Osteoblast (primary cell): ENCODE results near the gene LCN10. TPM values are rescaled to one million over a fixed set of nuclear protein-coding genes. Genes with fewer than 3 reads are reported as not detected.

Experiments used
- DNase-seq: peaks from one replicate; pipeline ENCODE4 v3.0.0; 2011; ENCODE audit warnings: low spot score, mixed read lengths; ENCODE audit not compliant: insufficient read length; ENCODE audit errors: missing footprints
- H2AFZ ChIP-seq: 2 replicates; pipeline ENCODE4 v1.6.0; 2011; ENCODE audit warnings: mild to moderate bottlenecking, low read length
- H3K27ac ChIP-seq: 2 replicates; pipeline ENCODE4 v1.5.1; 2011; ENCODE audit warnings: mild to moderate bottlenecking, low read depth, low read length, moderate library complexity
- H3K27me3 ChIP-seq: 2 replicates; pipeline ENCODE4 v1.6.0; 2012; ENCODE audit warnings: mild to moderate bottlenecking, control low read depth, inconsistent platforms, low read length, moderate library complexity; ENCODE audit not compliant: insufficient read depth
- H3K36me3 ChIP-seq: 2 replicates; pipeline ENCODE4 v1.5.1; 2011; ENCODE audit warnings: mild to moderate bottlenecking, low read length, control low read depth, moderate library complexity; ENCODE audit not compliant: insufficient read depth
- H3K4me1 ChIP-seq: 2 replicates; pipeline ENCODE4 v1.5.1; 2011; ENCODE audit warnings: mild to moderate bottlenecking, low read length, control low read depth, moderate library complexity; ENCODE audit not compliant: insufficient read depth
- H3K4me2 ChIP-seq: 2 replicates; pipeline ENCODE4 v1.6.0; 2011; ENCODE audit warnings: mild to moderate bottlenecking, low read length; ENCODE audit not compliant: insufficient read depth
- H3K4me3 ChIP-seq: fragments of 200-600 bp; sonication (generic); 3 replicates; pipeline ENCODE4 v1.5.1; 2012; ENCODE audit warnings: mild to moderate bottlenecking, low read length, inconsistent platforms; ENCODE audit not compliant: insufficient read depth
- H3K79me2 ChIP-seq: 2 replicates; pipeline ENCODE4 v1.6.0; 2012; ENCODE audit warnings: mild to moderate bottlenecking, low read length, control low read depth, inconsistent platforms; ENCODE audit not compliant: insufficient read depth
- H3K9me3 ChIP-seq: 2 replicates; pipeline ENCODE4 v1.5.1; 2011; ENCODE audit warnings: low read depth, low read length, control low read depth
- H4K20me1 ChIP-seq: 2 replicates; pipeline ENCODE4 v1.6.0; 2012; ENCODE audit warnings: mild to moderate bottlenecking, low read length, control low read depth; ENCODE audit not compliant: insufficient read depth
- total RNA-seq: library from RNA; depleted of rRNA; stranded (reverse); fragments of >200 nt; gene quantifications from 2 replicates; pipeline ENCODE4 v1.2.3, GENCODE V29; 2012
- TF ChIP-seq, protein P1 (sequence below): IDR thresholded peaks from 2 replicates; pipeline ENCODE4 v1.5.1; 2011; ENCODE audit warnings: mild to moderate bottlenecking, low read depth, low read length, moderate library complexity; ENCODE audit errors: extremely low read depth

Gene LCN10
- total RNA-seq, 1 donor, result not detected

DNA sequence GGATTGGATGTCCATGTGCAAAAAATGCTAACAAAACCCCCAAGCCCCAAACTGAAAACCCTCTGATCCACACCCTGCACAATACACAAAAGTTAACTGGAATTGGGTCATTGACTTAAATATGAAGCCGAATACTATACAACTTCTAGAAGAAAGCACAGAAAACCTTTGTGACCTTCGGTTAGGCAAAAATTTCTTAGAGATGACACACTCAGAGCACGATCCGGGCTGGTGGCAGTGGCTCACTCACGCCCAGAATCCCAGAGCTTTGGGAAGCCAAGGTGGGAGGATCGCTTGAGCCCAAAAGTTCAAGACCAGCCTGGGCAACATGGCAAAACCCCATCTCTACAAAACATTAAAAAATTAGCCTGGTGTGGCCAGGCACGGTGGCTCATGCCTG lies 32.2 kb downstream of the LCN10 start:
- H2AFZ ChIP-seq, result no peak overlapping the region
- peaks cover 22% of the 10 kb centered on the region for H3K27me3 ChIP-seq
- no peak overlapping the region for H3K27ac ChIP-seq
- DNase-seq, result peak; percentile 90
- H3K9me3 ChIP-seq, result no peaks in the 10 kb centered on the region
- H3K4me3 ChIP-seq, result no peak overlapping the region
- H3K79me2 ChIP-seq, result no peaks in the 10 kb centered on the region
- TF ChIP-seq, protein P1, sequence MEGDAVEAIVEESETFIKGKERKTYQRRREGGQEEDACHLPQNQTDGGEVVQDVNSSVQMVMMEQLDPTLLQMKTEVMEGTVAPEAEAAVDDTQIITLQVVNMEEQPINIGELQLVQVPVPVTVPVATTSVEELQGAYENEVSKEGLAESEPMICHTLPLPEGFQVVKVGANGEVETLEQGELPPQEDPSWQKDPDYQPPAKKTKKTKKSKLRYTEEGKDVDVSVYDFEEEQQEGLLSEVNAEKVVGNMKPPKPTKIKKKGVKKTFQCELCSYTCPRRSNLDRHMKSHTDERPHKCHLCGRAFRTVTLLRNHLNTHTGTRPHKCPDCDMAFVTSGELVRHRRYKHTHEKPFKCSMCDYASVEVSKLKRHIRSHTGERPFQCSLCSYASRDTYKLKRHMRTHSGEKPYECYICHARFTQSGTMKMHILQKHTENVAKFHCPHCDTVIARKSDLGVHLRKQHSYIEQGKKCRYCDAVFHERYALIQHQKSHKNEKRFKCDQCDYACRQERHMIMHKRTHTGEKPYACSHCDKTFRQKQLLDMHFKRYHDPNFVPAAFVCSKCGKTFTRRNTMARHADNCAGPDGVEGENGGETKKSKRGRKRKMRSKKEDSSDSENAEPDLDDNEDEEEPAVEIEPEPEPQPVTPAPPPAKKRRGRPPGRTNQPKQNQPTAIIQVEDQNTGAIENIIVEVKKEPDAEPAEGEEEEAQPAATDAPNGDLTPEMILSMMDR, result no peak
- H4K20me1 ChIP-seq, result no peaks in the 10 kb centered on the region
- no peaks in the 10 kb centered on the region for H3K4me1 ChIP-seq
- no peak overlapping the region for H3K4me2 ChIP-seq
- no peaks in the 10 kb centered on the region for H3K36me3 ChIP-seq

DNA sequence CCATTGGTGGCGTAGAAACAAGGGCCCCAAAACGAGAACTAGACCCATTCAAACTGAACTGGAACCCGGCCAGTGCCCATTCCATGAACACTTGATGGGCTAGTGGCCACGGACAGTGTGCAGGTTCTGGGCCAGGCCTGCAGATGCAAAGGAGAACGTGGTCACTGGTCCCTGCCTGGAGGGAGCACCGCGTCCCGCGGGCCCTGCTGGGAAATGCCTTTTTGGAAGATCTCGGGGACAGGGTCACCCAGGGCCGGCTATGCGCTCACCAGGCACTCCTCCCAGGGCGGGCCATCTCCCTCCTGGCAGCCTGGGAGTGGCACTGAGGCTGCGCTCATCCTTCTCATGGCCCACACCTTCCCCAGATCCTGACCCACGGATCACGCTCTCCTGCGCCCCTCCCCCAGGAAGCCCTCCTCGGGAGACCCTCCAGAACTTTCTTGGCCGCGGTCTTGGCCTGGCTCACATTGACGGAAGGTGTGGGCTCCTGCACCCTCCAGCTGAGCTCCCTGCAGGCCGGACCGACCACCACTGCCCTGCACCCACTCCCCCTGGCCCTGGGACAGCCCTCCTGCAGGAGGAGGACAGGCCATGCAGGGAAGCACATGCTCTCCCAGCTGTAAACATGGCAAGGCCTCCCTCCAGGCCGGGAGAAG lies 33.2 kb downstream of the LCN10 start:
- Histone ChIP-seq H3K4me2 (no peak overlapping the region), H4K20me1 (no peaks in the 10 kb centered on the region), H2AFZ (no peak overlapping the region), H3K27ac (no peak overlapping the region), H3K36me3 (no peaks in the 10 kb centered on the region), H3K9me3 (no peaks in the 10 kb centered on the region), H3K4me1 (no peaks in the 10 kb centered on the region), H3K4me3 (no peak overlapping the region), H3K27me3 (peaks cover 22% of the 10 kb centered on the region), H3K79me2 (no peaks in the 10 kb centered on the region)
- DNase-seq, result peak; percentile 64
- TF ChIP-seq, protein P1, result no peak

DNA sequence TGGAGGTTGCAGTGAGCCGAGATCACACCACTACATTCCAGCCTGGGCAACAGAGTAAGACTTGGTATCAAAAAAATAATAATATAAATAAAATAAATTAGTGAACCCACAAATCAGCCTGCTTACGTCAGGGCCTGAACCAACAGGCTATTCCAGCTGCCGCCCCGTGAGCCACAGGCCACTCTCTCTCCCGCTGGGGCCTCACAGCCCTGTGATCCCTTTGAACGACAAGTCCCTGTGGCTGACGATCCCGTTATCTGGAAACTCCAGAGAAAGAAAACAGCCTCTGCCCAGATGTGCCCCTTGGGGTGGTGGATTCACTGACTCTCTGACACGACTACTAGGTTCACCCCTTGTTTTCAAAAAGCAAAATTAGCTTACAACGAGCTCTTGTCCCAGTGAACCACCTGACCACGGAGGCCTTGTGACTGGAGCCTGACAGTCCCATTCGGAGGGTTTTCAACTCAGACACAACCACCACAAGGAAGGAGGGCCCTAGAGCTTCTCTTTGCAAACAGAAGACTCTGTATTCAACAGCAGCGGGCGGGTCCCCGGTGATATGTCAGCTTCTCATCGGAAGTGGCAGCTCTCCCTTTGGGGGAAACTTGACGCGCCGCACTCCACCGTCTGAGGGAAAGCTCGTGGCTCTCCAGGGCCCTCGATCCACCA lies 34.8 kb downstream of the LCN10 start:
- peaks cover 16% of the 10 kb centered on the region for H3K27me3 ChIP-seq
- TF ChIP-seq, protein P1, result no peak
- no peaks in the 10 kb centered on the region for H3K36me3 ChIP-seq
- no peaks in the 10 kb centered on the region for H3K9me3 ChIP-seq
- H3K4me3 ChIP-seq, result no peak overlapping the region
- no peak for DNase-seq
- no peak overlapping the region for H2AFZ ChIP-seq
- no peaks in the 10 kb centered on the region for H3K79me2 ChIP-seq
- no peaks in the 10 kb centered on the region for H4K20me1 ChIP-seq
- H3K4me2 ChIP-seq, result no peak overlapping the region
- no peaks in the 10 kb centered on the region for H3K4me1 ChIP-seq
- no peak overlapping the region for H3K27ac ChIP-seq

DNA sequence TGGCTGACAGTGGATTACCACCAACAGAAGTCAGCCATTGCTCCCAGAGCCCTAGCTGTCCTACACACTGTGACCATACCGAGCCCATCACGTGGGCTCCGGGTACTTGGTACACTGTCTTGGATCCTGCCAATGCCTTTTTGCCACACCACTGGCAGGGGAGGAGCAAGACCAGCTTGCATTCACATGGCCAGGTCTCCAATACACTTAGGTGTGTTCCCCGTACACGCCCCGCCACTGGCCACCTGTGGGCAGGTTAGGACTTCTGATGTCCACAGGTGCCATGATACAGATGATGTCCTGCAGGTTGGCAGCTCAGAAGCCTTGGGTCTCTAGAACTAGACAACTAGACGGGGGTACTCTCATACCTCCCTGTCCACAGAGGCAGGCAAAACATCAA lies 35.7 kb downstream of the LCN10 start:
- H3K79me2 ChIP-seq, result no peaks in the 10 kb centered on the region
- H3K4me2 ChIP-seq, result no peak overlapping the region
- H3K27ac ChIP-seq, result no peak overlapping the region
- H3K4me3 ChIP-seq, result no peak overlapping the region
- peaks cover 11% of the 10 kb centered on the region for H3K27me3 ChIP-seq
- H3K36me3 ChIP-seq, result no peaks in the 10 kb centered on the region
- H4K20me1 ChIP-seq, result no peaks in the 10 kb centered on the region
- TF ChIP-seq, protein P1, result no peak
- no peaks in the 10 kb centered on the region for H3K9me3 ChIP-seq
- no peak overlapping the region for H2AFZ ChIP-seq
- H3K4me1 ChIP-seq, result no peaks in the 10 kb centered on the region
- DNase-seq, result no peak
